ENCODE measurements around the gene SGCE. TPM values are rescaled to one million over a fixed set of nuclear protein-coding genes. Genes with fewer than 3 reads are reported as not detected.
A peak's percentile ranks its signal among the peaks of the same experiment; 100 is the strongest.

Gene SGCE
- total and polyA plus RNA-seq, 2 experiments from 2014 or later = 46.1 to 54.8 TPM

GRCh38 chr7:94657771-94658693, 2.1 kb upstream of the SGCE start:
- H3K4me2 ChIP-seq = no peak overlapping the region

DNA sequence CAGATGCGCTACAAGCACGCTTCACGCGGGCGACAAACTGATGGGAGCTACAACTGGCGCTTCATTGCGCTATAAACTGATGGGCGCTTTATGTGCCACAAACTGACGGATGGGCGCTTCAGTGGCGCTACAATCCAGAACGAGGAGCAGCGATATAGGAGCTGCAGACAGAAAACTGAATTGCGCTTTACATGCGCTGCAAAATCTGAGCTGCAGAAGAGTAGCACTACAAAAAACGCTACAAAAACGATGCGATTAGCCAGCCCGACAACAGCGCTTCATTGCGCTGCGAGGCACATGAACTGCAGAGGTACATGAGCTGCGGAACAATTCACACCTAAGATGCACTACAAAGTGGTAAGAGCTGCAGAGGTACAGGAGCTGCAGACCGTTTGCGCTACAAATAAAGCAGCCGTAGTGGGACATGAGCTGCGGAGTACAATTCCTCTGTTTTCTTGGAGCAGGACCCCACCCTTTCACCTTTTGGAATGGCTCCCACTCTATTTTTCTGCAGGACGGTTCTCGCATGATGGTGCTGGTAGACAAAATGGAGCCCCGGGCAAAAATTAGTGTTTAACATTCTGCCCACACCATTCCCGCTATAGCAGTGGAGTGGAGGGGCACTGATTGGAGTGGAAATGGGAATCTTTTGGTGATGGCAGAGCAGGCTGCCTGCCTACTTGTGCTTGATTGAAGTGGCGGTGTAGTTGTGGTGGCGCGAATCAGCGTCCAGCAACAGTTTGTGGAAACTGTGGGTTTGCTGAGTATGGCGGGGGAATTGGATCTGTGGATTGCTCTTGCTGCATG, 1.2 kb upstream of the SGCE start:
- Histone ChIP-seq H3K79me2 (replicated peaks; ENCODE audit: insufficient read depth) (peaks cover 48% of the 10 kb centered on the region), H3K9me2 (ENCODE audit: insufficient read depth) (no peaks in the 10 kb centered on the region), H3F3A (replicated peaks; ENCODE audit: low read depth) (peaks cover 11% of the 10 kb centered on the region; the same call in 1 of the 2 replicates), H3K27ac (ENCODE audit: low read depth) (no peak overlapping the region), H2AFZ (peak overlapping the region; percentile 72), H3K36me3 (ENCODE audit: insufficient read depth) (no peaks in the 10 kb centered on the region), H3K27me3 (ENCODE audit: insufficient read depth) (peaks cover 26% of the 10 kb centered on the region), H4K20me1 (replicated peaks; ENCODE audit: insufficient read depth) (0 out of 2 replicates have a peak, but pooled peaks cover 5% of the 10 kb centered on the region), H3K4me3 (peak overlapping the region; percentile 57), H3K4me1 (ENCODE audit: insufficient read depth) (peaks cover 15% of the 10 kb centered on the region), H3K4me2 (peak overlapping the region; percentile 78)
- H3K4me3 Mint-ChIP-seq = peak overlapping the region; percentile 91
- H3K9me3 Mint-ChIP-seq = peaks cover 20% of the 10 kb centered on the region
- DNase-seq (ENCODE audit: low spot score) = peak; percentile 46
- H3K27ac Mint-ChIP-seq = 0 out of 2 replicates have a peak overlapping the region, but pooled peaks have one; percentile 41
- H3K4me1 Mint-ChIP-seq = peaks cover 12% of the 10 kb centered on the region; the same call in 2 of the 3 replicates
- peaks cover 13% of the 10 kb centered on the region for H3K36me3 Mint-ChIP-seq (ENCODE audit: low read depth)
- peaks cover 3% of the 10 kb centered on the region for H3K27me3 Mint-ChIP-seq (ENCODE audit: insufficient read depth, low read depth, poor library complexity)
- no peak for TF ChIP-seq EZH2 (IDR thresholded peaks at IDR 0.05; ENCODE audit: low read depth, unreplicated experiment)
- ATAC-seq = no peak

More at GRCh38 chr7:94657771-94658693, 2.1 kb upstream of the SGCE start:
- Histone ChIP-seq H3K27ac (ENCODE audit: low read depth) (no peak overlapping the region), H3F3A (replicated peaks; ENCODE audit: low read depth) (peaks cover 11% of the 10 kb centered on the region; the same call in 1 of the 2 replicates), H3K9me2 (ENCODE audit: insufficient read depth) (no peaks in the 10 kb centered on the region), H3K79me2 (replicated peaks; ENCODE audit: insufficient read depth) (peaks cover 49% of the 10 kb centered on the region), H3K4me1 (ENCODE audit: insufficient read depth) (peaks cover 15% of the 10 kb centered on the region), H3K4me3 (peak overlapping the region; percentile 57; the same call in 1 of the 2 replicates), H4K20me1 (replicated peaks; ENCODE audit: insufficient read depth) (0 out of 2 replicates have a peak, but pooled peaks cover 5% of the 10 kb centered on the region), H3K36me3 (ENCODE audit: insufficient read depth) (no peaks in the 10 kb centered on the region), H3K27me3 (ENCODE audit: insufficient read depth) (peaks cover 26% of the 10 kb centered on the region), H2AFZ (no peak overlapping the region)
- Mint-ChIP-seq H3K36me3 (ENCODE audit: low read depth) (peaks cover 14% of the 10 kb centered on the region), H3K4me1 (peaks cover 19% of the 10 kb centered on the region), H3K27me3 (ENCODE audit: insufficient read depth, low read depth, poor library complexity) (peaks cover 3% of the 10 kb centered on the region), H3K27ac (no peak overlapping the region), H3K4me3 (peak overlapping the region; percentile 91), H3K9me3 (peaks cover 20% of the 10 kb centered on the region)
- DNase-seq (ENCODE audit: low spot score) (peak; percentile 95), ATAC-seq (peak; percentile 74)
- TF ChIP-seq EZH2phosphoT487 (IDR thresholded peaks at IDR 0.05; ENCODE audit: unreplicated experiment) = no peak
- TF ChIP-seq CTCF (conservative IDR thresholded peaks at IDR 0.05; ENCODE audit: low read depth in 2 of 2) = peak in 1 of 2 experiments; percentile 8; a peak in 1 of 4 replicates
- TF ChIP-seq ZNF331 (CRISPR knock-in tag; IDR thresholded peaks at IDR 0.05; ENCODE audit: low read depth) = no peak
- no peak for TF ChIP-seq POLR2AphosphoS5 (IDR thresholded peaks at IDR 0.05; ENCODE audit: low read depth)

Data from GM23338 (cell line).